ENCODE measurements around the gene ZBTB21.

Gene ZBTB21

GRCh38 chr21:41948078-41948895 lies 61.9 kb downstream of the ZBTB21 start:
- no peak for TF ChIP-seq CTCF (IDR thresholded peaks at IDR 0.05)

- TF ChIP-seq CTCF (IDR thresholded peaks at IDR 0.05) = no peak
Observed at GRCh38 chr21:41945982-41946381, 64.2 kb downstream of the ZBTB21 start.

- no peak for TF ChIP-seq CTCF (IDR thresholded peaks at IDR 0.05)
Observed at GRCh38 chr21:41943851-41944250, 66.3 kb downstream of the ZBTB21 start.

GRCh38 chr21:41942457-41942856 lies 67.7 kb downstream of the ZBTB21 start:
- TF ChIP-seq CTCF (IDR thresholded peaks at IDR 0.05) = no peak

- no peak for TF ChIP-seq CTCF (IDR thresholded peaks at IDR 0.05)
Observed at GRCh38 chr21:41941941-41942340, 68.2 kb downstream of the ZBTB21 start.

GRCh38 chr21:41940431-41940830 lies 69.7 kb downstream of the ZBTB21 start:
- TF ChIP-seq CTCF (IDR thresholded peaks at IDR 0.05) = no peak

- TF ChIP-seq CTCF (IDR thresholded peaks at IDR 0.05) = no peak
Observed at GRCh38 chr21:41939391-41939790, 70.8 kb downstream of the ZBTB21 start.
